ENCODE results near the gene TIMM17A. TPM values are rescaled to one million over a fixed set of nuclear protein-coding genes. Genes with fewer than 3 reads are reported as not detected.
"Not testable (repeated sequence)": the region's sequence is repeated elsewhere in the genome, so short reads cannot be mapped to it uniquely, and the experiment has no call there.

Gene TIMM17A
- total and polyA plus RNA-seq, 4 donors, result 25.9 to 56.1 (median 35.2) TPM

GRCh38 chr1:201954263-201955008 is 867 bp upstream of the TIMM17A start:
- WGBS, 2 donors, result 55 to 59% methylated on average over 24 of the region's 24 CpGs
- H3K36me3 ChIP-seq (ENCODE audit: control insufficient read depth in 4 of 4, insufficient read depth in 4 of 4, low read length in 4 of 4), result peaks cover 5 to 12% (median 8%) of the 10 kb centered on the region in 4 donors
- peaks cover 0 to 6% (median 2%) of the 10 kb centered on the region in 5 donors for H3K4me1 ChIP-seq (ENCODE audit: control insufficient read depth in 5 of 5, insufficient read depth in 5 of 5, low read length in 5 of 5)
- no peak overlapping the region for H3K4me3 ChIP-seq
- ATAC-seq (ENCODE audit: insufficient read depth, low FRiP score) (no peak), DNase-seq (peak; percentile 5 to 13 (median 10))
- no peaks in the 10 kb centered on the region for H3K9me3 ChIP-seq (ENCODE audit: control insufficient read depth in 4 of 4, insufficient read depth in 3 of 4, low read length in 3 of 4)
- H3K9ac ChIP-seq (ENCODE audit: insufficient read depth in 1 of 2, low read length in 2 of 2), result peak overlapping the region; percentile 63 to 90
- no peak for TF ChIP-seq CTCF (IDR thresholded peaks at IDR 0.05; ENCODE audit: control extremely low read depth, extremely low read depth)
- H3K27ac ChIP-seq (ENCODE audit: low read depth in 1 of 2, low read length in 1 of 2), result peak overlapping the region; percentile 71 to 93
- H3K27me3 ChIP-seq (ENCODE audit: control insufficient read depth in 3 of 3, insufficient read depth in 3 of 3, low read length in 2 of 3), result no peaks in the 10 kb centered on the region

GRCh38 chr1:201955729-201956143 is 433 bp downstream of the TIMM17A start:
- peak; percentile 51 for ATAC-seq (ENCODE audit: insufficient read depth, low FRiP score)

GRCh38 chr1:201958348-201958747 is 3.0 kb downstream of the TIMM17A start:
- WGBS, 2 donors, result 81 to 96% methylated on average over 5 of the region's 5 CpGs
- H3K9ac ChIP-seq (ENCODE audit: insufficient read depth in 1 of 2, low read length in 2 of 2), result no peak overlapping the region
- H3K9me3 ChIP-seq (ENCODE audit: control insufficient read depth in 4 of 4, insufficient read depth in 3 of 4, low read length in 3 of 4), result no peaks in the 10 kb centered on the region
- H3K27ac ChIP-seq (ENCODE audit: low read depth in 1 of 2, low read length in 1 of 2), result no peak overlapping the region
- H3K27me3 ChIP-seq (ENCODE audit: control insufficient read depth in 3 of 3, insufficient read depth in 3 of 3, low read length in 2 of 3), result no peaks in the 10 kb centered on the region
- H3K4me1 ChIP-seq (ENCODE audit: control insufficient read depth in 5 of 5, insufficient read depth in 5 of 5, low read length in 5 of 5), result peaks cover 0 to 6% (median 0%) of the 10 kb centered on the region in 5 donors
- peaks cover 15 to 26% (median 19%) of the 10 kb centered on the region in 4 donors for H3K36me3 ChIP-seq (ENCODE audit: control insufficient read depth in 4 of 4, insufficient read depth in 4 of 4, low read length in 4 of 4)
- H3K4me3 ChIP-seq, result no peak overlapping the region
- DNase-seq (no peak), ATAC-seq (ENCODE audit: insufficient read depth, low FRiP score) (no peak)
- TF ChIP-seq CTCF (IDR thresholded peaks at IDR 0.05; ENCODE audit: control extremely low read depth, extremely low read depth), result no peak

More at GRCh38 chr1:201955729-201956143, 433 bp downstream of the TIMM17A start:
- H3K4me3 ChIP-seq, result peak overlapping the region; percentile 96
- peak overlapping the region; percentile 96 to 100 for H3K9ac ChIP-seq (ENCODE audit: insufficient read depth in 1 of 2, low read length in 2 of 2)
- no peak for TF ChIP-seq CTCF (IDR thresholded peaks at IDR 0.05; ENCODE audit: control extremely low read depth, extremely low read depth)
- no peaks in the 10 kb centered on the region for H3K9me3 ChIP-seq (ENCODE audit: control insufficient read depth in 4 of 4, insufficient read depth in 3 of 4, low read length in 3 of 4)
- peak overlapping the region; percentile 51 to 96 for H3K27ac ChIP-seq (ENCODE audit: low read depth in 1 of 2, low read length in 1 of 2)
- peaks cover 0 to 6% (median 0%) of the 10 kb centered on the region in 5 donors for H3K4me1 ChIP-seq (ENCODE audit: control insufficient read depth in 5 of 5, insufficient read depth in 5 of 5, low read length in 5 of 5)
- no peak for DNase-seq
- peaks cover 5 to 14% (median 10%) of the 10 kb centered on the region in 4 donors for H3K36me3 ChIP-seq (ENCODE audit: control insufficient read depth in 4 of 4, insufficient read depth in 4 of 4, low read length in 4 of 4)
- 0 to 1% methylated on average over 17 of the region's 17 CpGs for WGBS, 2 donors
- H3K27me3 ChIP-seq (ENCODE audit: control insufficient read depth in 3 of 3, insufficient read depth in 3 of 3, low read length in 2 of 3), result no peaks in the 10 kb centered on the region

- not testable (repeated sequence) for DNase-seq; H3K9ac ChIP-seq (ENCODE audit: insufficient read depth in 1 of 2, low read length in 2 of 2); H3K4me1 ChIP-seq (ENCODE audit: control insufficient read depth in 5 of 5, insufficient read depth in 5 of 5, low read length in 5 of 5); H3K27me3 ChIP-seq (ENCODE audit: control insufficient read depth in 3 of 3, insufficient read depth in 3 of 3, low read length in 2 of 3); H3K27ac ChIP-seq (ENCODE audit: low read depth in 1 of 2, low read length in 1 of 2); ATAC-seq (ENCODE audit: insufficient read depth, low FRiP score); H3K4me3 ChIP-seq; H3K9me3 ChIP-seq (ENCODE audit: control insufficient read depth in 4 of 4, insufficient read depth in 3 of 4, low read length in 3 of 4)
- H3K36me3 ChIP-seq (ENCODE audit: control insufficient read depth in 4 of 4, insufficient read depth in 4 of 4, low read length in 4 of 4), result peaks cover 17 to 47% (median 38%) of the 10 kb centered on the region in 4 donors
- WGBS, 2 donors, result 94 to 96% methylated on average over 10 of the region's 10 CpGs
Measured at GRCh38 chr1:201962382-201962781, 7.1 kb downstream of the TIMM17A start.

All from lung (tissue), 12 donors.